Calu3 (cell line): ENCODE data around the gene SARS2. TPM values are rescaled to one million over a fixed set of nuclear protein-coding genes. Genes with fewer than 3 reads are reported as not detected.

Experiments
- BruUV-seq: library from RNA; stranded (reverse); fragments of 400-500 nt; replicated peaks from 2 replicates; lab custom pipeline; 2021; lab: Mats Ljungman, UMichigan
- CTCF ChIA-PET: fragments of 300-600 bp; sonication (Branson Sonifier 250); formaldehyde crosslinking; loops from one replicate; lab custom pipeline; 2022; ENCODE audit warnings: antibody characterized with exemption; lab: Charles Lee
- DNase-seq: peaks from one replicate; pipeline ENCODE4 v3.0.0; 2022
- H3K27ac Mint-ChIP-seq: one replicate; pipeline ENCODE4 v1.8.0; 2022; ENCODE audit warnings: mixed read lengths; ENCODE audit not compliant: unreplicated experiment
- H3K27me3 Mint-ChIP-seq: one replicate; pipeline ENCODE4 v1.8.0; 2022; ENCODE audit warnings: mixed read lengths; ENCODE audit not compliant: unreplicated experiment
- H3K36me3 Mint-ChIP-seq: one replicate; pipeline ENCODE4 v1.8.0; 2022; ENCODE audit warnings: mild to moderate bottlenecking, moderate library complexity, mixed read lengths; ENCODE audit not compliant: insufficient read depth, unreplicated experiment
- H3K4me1 Mint-ChIP-seq: one replicate; pipeline ENCODE4 v1.8.0; 2022; ENCODE audit warnings: mild to moderate bottlenecking, low read depth, mixed read lengths; ENCODE audit not compliant: unreplicated experiment
- H3K4me3 Mint-ChIP-seq: one replicate; pipeline ENCODE4 v1.8.0; 2022; ENCODE audit warnings: mild to moderate bottlenecking, low read depth, moderate library complexity, mixed read lengths; ENCODE audit not compliant: unreplicated experiment
- H3K9me3 Mint-ChIP-seq: one replicate; pipeline ENCODE4 v1.8.0; 2022; ENCODE audit warnings: low read depth, mixed read lengths; ENCODE audit not compliant: unreplicated experiment
- intact Hi-C: fragments of 100-400 bp; cut with micrococcal nuclease; formaldehyde crosslinking; loops from one replicate; pipeline ENCODE4 v1.10.0; 2022; ENCODE audit not compliant: unreplicated experiment
- total RNA-seq: library from RNA; stranded (reverse); gene quantifications from 2 replicates; pipeline ENCODE4 v1.2.3, GENCODE V29; 2022
- TF ChIP-seq, protein P1 (sequence below): fragments of 200-600 bp; IDR thresholded peaks from one replicate; pipeline ENCODE4 v1.8.0; 2022; ENCODE audit warnings: antibody characterized with exemption; ENCODE audit not compliant: unreplicated experiment

SARS2 gene
- total RNA-seq, 1 experiment from 2014 or later: 52.1 TPM

DNA sequence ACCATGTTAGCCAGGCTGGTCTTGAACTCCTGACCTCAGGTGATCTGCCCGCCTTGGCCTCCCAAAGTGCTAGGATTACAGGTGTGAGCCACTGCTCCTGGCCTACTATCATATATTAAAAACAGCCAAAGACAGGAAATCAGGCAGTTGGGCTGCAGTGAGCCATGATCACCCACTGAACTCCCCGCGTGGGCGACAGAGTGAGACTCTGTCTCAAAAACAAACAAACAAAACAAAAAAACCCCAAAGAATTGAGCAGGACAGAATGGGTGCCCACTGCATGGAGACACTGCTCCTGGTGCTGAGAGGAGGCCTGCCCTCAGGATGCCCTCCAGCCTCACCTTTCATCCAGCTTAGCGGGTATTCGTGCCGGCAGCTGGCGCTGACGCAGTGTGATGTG lies 47.3 kb downstream of the SARS2 start:
- Mint-ChIP-seq H3K36me3 (peaks cover 15% of the 10 kb centered on the region), H3K4me1 (no peaks in the 10 kb centered on the region), H3K4me3 (no peak overlapping the region), H3K9me3 (no peaks in the 10 kb centered on the region), H3K27ac (no peak overlapping the region), H3K27me3 (no peaks in the 10 kb centered on the region)
- BruUV-seq: no TSS peak
- intact Hi-C loops: no loop called here
- TF ChIP-seq, protein P1, sequence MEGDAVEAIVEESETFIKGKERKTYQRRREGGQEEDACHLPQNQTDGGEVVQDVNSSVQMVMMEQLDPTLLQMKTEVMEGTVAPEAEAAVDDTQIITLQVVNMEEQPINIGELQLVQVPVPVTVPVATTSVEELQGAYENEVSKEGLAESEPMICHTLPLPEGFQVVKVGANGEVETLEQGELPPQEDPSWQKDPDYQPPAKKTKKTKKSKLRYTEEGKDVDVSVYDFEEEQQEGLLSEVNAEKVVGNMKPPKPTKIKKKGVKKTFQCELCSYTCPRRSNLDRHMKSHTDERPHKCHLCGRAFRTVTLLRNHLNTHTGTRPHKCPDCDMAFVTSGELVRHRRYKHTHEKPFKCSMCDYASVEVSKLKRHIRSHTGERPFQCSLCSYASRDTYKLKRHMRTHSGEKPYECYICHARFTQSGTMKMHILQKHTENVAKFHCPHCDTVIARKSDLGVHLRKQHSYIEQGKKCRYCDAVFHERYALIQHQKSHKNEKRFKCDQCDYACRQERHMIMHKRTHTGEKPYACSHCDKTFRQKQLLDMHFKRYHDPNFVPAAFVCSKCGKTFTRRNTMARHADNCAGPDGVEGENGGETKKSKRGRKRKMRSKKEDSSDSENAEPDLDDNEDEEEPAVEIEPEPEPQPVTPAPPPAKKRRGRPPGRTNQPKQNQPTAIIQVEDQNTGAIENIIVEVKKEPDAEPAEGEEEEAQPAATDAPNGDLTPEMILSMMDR: no peak
- CTCF ChIA-PET: no interaction called here
- no peak for DNase-seq

DNA sequence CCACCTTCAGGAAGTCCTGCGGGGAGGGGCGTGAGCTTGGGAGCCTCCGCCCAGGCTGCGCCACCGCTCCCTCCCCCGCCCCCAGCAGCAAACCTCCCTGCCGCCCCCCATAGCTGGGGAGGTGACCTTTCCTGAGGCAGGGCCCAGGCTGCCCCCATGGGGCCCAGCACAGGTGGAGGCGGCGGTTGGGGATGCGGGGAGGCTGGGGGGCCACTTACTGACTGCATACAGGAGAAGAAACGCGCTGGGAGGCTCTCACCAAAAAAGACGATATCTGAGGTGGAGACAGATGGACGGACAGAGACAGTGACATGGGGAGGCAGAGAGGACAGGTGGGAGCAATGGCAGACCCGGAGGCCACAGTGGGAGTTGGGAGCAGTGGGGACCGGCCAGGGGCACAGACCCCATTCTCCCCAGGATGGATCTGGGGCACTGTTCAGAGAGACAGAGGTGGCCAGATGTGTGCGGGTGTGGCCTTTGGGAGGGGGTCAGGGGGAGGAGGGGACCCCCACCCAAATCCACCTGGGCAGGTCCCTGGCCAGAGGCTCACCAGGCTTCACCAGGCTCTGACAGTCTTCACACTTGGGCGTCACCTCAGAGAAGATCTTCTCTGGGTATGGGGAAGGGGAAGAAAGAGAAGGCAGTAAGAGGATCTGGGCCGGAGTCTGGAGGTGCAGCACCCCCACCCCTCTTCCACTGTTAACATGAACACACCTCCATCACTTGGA lies 49.5 kb downstream of the SARS2 start:
- TF ChIP-seq, protein P1: no peak
- H3K4me1 Mint-ChIP-seq: peaks cover 7% of the 10 kb centered on the region
- intact Hi-C loops: no loop called here
- H3K27ac Mint-ChIP-seq: no peak overlapping the region
- no peak overlapping the region for H3K4me3 Mint-ChIP-seq
- no TSS peak for BruUV-seq
- DNase-seq: no peak
- peaks cover 19% of the 10 kb centered on the region for H3K36me3 Mint-ChIP-seq
- H3K27me3 Mint-ChIP-seq: no peaks in the 10 kb centered on the region
- CTCF ChIA-PET: no interaction called here
- H3K9me3 Mint-ChIP-seq: no peaks in the 10 kb centered on the region

- Mint-ChIP-seq H3K27me3 (no peaks in the 10 kb centered on the region), H3K36me3 (peaks cover 19% of the 10 kb centered on the region), H3K27ac (no peak overlapping the region), H3K4me3 (no peak overlapping the region), H3K4me1 (peaks cover 8% of the 10 kb centered on the region), H3K9me3 (no peaks in the 10 kb centered on the region)
- CTCF ChIA-PET: no interaction called here
- DNase-seq: no peak
- BruUV-seq: no TSS peak
- intact Hi-C loops: no loop called here
- TF ChIP-seq, protein P1: no peak
These were observed 50.3 kb downstream of the SARS2 start for GRCh38 chr19:38880076-38880881.

GRCh38 chr19:38879400-38879751 lies 51.2 kb downstream of the SARS2 start:
- intact Hi-C loops: no loop called here
- CTCF ChIA-PET: interaction anchor here (0.6 to 1.9 kb wide), 3 partner anchors 8 to 51 kb away, joined by 3 to 5 read pairs (median 5); partner anchors contain the start of genes MRPS12 and SARS2
- H3K27ac Mint-ChIP-seq: no peak overlapping the region
- DNase-seq: no peak
- H3K27me3 Mint-ChIP-seq: no peaks in the 10 kb centered on the region
- peaks cover 19% of the 10 kb centered on the region for H3K36me3 Mint-ChIP-seq
- H3K9me3 Mint-ChIP-seq: no peaks in the 10 kb centered on the region
- H3K4me3 Mint-ChIP-seq: no peak overlapping the region
- no TSS peak for BruUV-seq
- TF ChIP-seq, protein P1: no peak
- peaks cover 8% of the 10 kb centered on the region for H3K4me1 Mint-ChIP-seq
